ENCODE data around the gene PPARG. TPM values are rescaled to one million over a fixed set of nuclear protein-coding genes. Genes with fewer than 3 reads are reported as not detected.
A peak's percentile ranks its signal among the peaks of the same experiment; 100 is the strongest.

The PPARG gene
- total RNA-seq, 2 donors from 2014 or later = 7.0 to 12.9 TPM

DNA sequence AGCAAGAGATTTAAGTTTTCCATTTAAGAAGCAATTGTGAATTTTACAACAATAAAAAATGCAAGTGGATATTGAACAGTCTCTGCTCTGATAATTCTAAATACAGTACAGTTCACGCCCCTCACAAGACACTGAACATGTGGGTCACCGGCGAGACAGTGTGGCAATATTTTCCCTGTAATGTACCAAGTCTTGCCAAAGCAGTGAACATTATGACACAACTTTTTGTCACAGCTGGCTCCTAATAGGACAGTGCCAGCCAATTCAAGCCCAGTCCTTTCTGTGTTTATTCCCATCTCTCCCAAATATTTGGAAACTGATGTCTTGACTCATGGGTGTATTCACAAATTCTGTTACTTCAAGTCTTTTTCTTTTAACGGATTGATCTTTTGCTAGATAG lies 62.3 kb downstream of the PPARG start:
- no peak for DNase-seq (ENCODE audit: low spot score)
- Histone ChIP-seq H3K4me3 (no peak overlapping the region), H3K27ac (no peak overlapping the region), H3K4me1 (replicated peaks) (no peaks in the 10 kb centered on the region), H3K36me3 (no peaks in the 10 kb centered on the region), H3K27me3 (replicated peaks; ENCODE audit: insufficient read depth) (no peaks in the 10 kb centered on the region), H3K9me3 (no peaks in the 10 kb centered on the region)
- intact Hi-C loops (cut with DNase I) = no loop called here
- 77% methylated on average over 4 of the region's 4 CpGs for WGBS
- no peak for TF ChIP-seq POLR2AphosphoS5 (IDR thresholded peaks at IDR 0.05)
- TF ChIP-seq, protein P1, sequence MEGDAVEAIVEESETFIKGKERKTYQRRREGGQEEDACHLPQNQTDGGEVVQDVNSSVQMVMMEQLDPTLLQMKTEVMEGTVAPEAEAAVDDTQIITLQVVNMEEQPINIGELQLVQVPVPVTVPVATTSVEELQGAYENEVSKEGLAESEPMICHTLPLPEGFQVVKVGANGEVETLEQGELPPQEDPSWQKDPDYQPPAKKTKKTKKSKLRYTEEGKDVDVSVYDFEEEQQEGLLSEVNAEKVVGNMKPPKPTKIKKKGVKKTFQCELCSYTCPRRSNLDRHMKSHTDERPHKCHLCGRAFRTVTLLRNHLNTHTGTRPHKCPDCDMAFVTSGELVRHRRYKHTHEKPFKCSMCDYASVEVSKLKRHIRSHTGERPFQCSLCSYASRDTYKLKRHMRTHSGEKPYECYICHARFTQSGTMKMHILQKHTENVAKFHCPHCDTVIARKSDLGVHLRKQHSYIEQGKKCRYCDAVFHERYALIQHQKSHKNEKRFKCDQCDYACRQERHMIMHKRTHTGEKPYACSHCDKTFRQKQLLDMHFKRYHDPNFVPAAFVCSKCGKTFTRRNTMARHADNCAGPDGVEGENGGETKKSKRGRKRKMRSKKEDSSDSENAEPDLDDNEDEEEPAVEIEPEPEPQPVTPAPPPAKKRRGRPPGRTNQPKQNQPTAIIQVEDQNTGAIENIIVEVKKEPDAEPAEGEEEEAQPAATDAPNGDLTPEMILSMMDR (IDR thresholded peaks at IDR 0.05) = no peak

DNA sequence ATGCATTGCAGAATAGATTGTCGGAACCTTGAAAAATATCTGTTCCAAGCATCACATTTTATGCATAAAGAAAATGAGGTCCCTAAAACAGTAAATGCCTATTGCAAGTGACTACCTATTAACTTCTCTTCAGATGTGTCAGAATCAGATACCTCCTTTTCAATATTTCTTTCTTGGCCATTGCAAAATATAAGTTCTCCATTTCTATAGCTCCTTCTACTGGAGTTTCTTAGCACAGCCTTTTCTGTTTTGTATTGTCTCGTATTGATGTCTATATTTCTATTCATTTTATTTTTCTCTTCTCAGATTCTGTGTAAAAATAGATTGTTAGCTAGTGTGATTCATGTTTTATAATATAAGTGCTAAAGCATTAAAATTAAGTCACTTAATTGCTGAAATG lies 63.4 kb downstream of the PPARG start:
- 83% methylated on average over 2 of the region's 2 CpGs for whole genome bisulfite sequencing

DNA sequence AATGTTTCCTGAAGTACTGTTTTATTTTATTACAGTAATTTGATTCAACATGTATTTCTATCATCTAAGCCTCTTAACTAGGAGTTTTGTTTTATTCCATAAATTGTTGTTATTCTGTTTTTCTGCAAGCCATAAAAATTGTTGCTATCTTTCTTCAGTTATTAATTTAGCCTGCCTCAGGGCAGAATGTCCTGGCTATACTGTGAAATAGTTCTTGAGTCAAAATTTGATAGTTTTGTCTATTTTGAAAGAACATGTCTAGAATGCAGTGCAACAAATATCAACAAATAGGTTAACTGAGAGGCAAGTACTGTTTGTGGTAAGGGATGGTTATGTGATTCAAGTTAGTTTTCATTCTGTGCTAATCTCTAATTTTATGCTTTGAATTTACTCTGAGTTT lies 63.9 kb downstream of the PPARG start:
- Histone ChIP-seq H3K9me3 (no peaks in the 10 kb centered on the region), H3K4me1 (replicated peaks) (no peaks in the 10 kb centered on the region), H3K36me3 (no peaks in the 10 kb centered on the region), H3K27me3 (replicated peaks; ENCODE audit: insufficient read depth) (no peaks in the 10 kb centered on the region), H3K27ac (no peak overlapping the region), H3K4me3 (no peak overlapping the region)
- TF ChIP-seq, protein P1 (IDR thresholded peaks at IDR 0.05) = no peak
- TF ChIP-seq POLR2AphosphoS5 (IDR thresholded peaks at IDR 0.05) (no peak), POLR2A (IDR thresholded peaks at IDR 0.05) (no peak)
- no peak for DNase-seq (ENCODE audit: low spot score)
- intact Hi-C loops (cut with DNase I) = no loop called here

More for the DNA sequence above, 63.4 kb downstream of the PPARG start:
- Histone ChIP-seq H3K27ac (no peak overlapping the region), H3K4me1 (replicated peaks) (no peaks in the 10 kb centered on the region), H3K4me3 (no peak overlapping the region), H3K27me3 (replicated peaks; ENCODE audit: insufficient read depth) (no peaks in the 10 kb centered on the region), H3K36me3 (no peaks in the 10 kb centered on the region), H3K9me3 (no peaks in the 10 kb centered on the region)
- intact Hi-C loops (cut with DNase I) = no loop called here
- TF ChIP-seq, protein P1 (IDR thresholded peaks at IDR 0.05) = no peak
- TF ChIP-seq POLR2A (IDR thresholded peaks at IDR 0.05) = no peak
- no peak for TF ChIP-seq POLR2AphosphoS5 (IDR thresholded peaks at IDR 0.05)
- no peak for DNase-seq (ENCODE audit: low spot score)

DNA sequence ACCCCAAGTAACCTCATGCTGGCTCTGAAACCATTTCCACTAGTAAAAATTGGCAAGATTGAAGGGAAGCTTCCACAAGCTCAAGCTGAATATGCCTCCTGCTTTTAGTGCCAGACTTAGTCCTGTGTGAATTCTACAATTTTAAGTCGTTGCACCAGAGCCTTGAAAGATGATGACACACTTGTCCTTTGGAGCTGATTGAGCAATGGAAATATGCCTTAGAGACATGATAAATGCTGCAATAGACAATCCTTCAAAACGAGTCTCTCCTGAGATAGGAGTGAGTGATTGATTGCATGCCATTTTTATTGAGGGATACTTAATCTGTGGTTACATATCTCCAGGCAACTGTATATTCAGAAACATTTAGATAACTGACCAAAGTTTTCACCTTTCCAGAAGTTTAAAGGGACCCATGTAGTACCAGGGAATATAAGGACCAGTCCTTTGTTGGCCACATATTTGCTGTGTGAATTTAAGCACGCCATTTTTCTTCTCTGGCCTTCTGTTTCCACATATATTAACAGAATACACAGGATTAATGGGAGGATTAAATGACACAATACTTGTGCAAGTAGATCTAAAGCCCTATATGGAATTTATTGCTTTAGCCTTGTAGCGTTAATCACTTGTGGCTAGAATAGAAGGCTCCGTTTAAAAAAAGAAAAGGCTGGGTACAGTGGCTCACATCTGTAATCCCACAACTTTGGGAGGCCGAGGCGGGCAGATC lies 65.1 kb downstream of the PPARG start:
- intact Hi-C loops (cut with DNase I) = no loop called here
- Histone ChIP-seq H3K4me3 (no peak overlapping the region), H3K27ac (no peak overlapping the region), H3K9me3 (no peaks in the 10 kb centered on the region), H3K27me3 (replicated peaks; ENCODE audit: insufficient read depth) (no peaks in the 10 kb centered on the region), H3K36me3 (no peaks in the 10 kb centered on the region), H3K4me1 (replicated peaks) (no peaks in the 10 kb centered on the region)
- WGBS = 79% methylated on average over 7 of the region's 7 CpGs
- no peak for DNase-seq (ENCODE audit: low spot score)
- TF ChIP-seq POLR2A (IDR thresholded peaks at IDR 0.05) (no peak), POLR2AphosphoS5 (IDR thresholded peaks at IDR 0.05) (no peak)
- TF ChIP-seq, protein P1 (IDR thresholded peaks at IDR 0.05) = no peak

DNA sequence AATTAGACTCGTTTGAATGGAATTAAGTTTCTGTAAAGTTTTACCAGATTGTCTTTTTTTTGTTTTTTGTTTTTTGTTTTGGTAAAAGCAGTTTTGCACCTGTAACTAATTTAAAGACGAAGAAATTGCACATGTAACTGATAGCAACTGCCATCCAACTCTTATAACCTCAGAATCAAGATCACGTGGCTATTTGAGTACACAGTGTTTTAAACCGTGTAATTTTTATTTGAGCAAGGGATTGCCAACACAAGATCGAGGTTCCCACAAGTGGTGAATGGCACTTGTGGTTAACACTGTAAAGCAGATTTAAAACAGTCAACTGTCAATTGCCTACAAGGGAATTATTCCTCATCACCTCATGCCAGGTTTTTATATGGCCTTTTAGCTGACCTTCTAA lies 67.3 kb downstream of the PPARG start:
- intact Hi-C loops (cut with DNase I) = no loop called here
- Histone ChIP-seq H3K27me3 (replicated peaks; ENCODE audit: insufficient read depth) (no peaks in the 10 kb centered on the region), H3K4me3 (no peak overlapping the region), H3K27ac (no peak overlapping the region), H3K9me3 (no peaks in the 10 kb centered on the region), H3K36me3 (no peaks in the 10 kb centered on the region), H3K4me1 (replicated peaks) (no peaks in the 10 kb centered on the region)
- DNase-seq (ENCODE audit: low spot score) = no peak
- TF ChIP-seq POLR2AphosphoS5 (IDR thresholded peaks at IDR 0.05) = peak; percentile 49
- TF ChIP-seq, protein P1 (IDR thresholded peaks at IDR 0.05) = no peak
- WGBS = 30% methylated on average over 5 of the region's 5 CpGs
